Measurements from ENCODE around the gene GCAT. TPM values are rescaled to one million over a fixed set of nuclear protein-coding genes. Genes with fewer than 3 reads are reported as not detected.

GCAT gene
- total and polyA plus RNA-seq, 10 of the 15 experiments (the other 5 are each of a cell fraction or from before 2014, with no cell fraction given): 0.95 to 34.3 (median 15.3) TPM

DNA sequence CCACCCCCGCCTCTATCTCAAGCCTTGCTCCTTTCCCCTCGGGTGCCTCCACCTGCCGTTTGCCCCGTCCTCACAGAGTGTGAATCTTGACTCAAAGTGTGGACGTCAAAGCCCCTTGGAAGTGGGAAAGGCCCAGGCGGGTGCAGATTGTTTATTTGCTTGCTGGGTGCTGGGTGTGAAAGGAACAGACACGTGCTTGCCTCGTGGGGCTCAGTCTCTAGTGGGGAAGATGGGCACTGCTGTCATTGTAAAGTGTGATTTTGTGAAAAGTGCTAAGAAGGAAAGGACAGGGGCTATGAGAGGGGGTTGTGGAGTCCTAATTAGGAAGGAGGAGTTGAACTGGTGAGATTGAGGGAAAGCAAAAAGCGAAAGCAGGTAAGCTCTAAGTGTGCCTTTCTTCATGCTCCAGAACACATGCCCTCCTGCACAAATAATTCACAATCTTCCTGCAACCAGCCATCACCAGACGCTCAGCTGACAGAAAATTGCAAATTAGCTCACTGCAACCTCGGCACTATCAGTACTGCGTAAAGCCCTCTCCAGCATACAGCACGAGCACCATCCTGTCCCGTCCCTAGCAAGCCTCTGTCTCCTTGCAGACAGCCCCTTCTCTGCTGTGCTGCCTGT lies 9.7 kb upstream of the GCAT start:
- Histone ChIP-seq H3K27me3 (replicated peaks in 1 of 2; ENCODE audit: control insufficient read depth in 2 of 2, insufficient read depth in 2 of 2, low read length in 1 of 2) (peaks cover 1 to 4% of the 10 kb centered on the region in 2 experiments; a peak in 2 of 4 replicates), H4K20me1 (ENCODE audit: control insufficient read depth, insufficient read depth) (no peaks in the 10 kb centered on the region), H2AFZ (ENCODE audit: control insufficient read depth, low read depth, low read length) (peak overlapping the region; percentile 51), H3K36me3 (ENCODE audit: control insufficient read depth in 2 of 2, insufficient read depth in 2 of 2, low read length in 1 of 2) (no peaks in the 10 kb centered on the region), H3K4me3 (no peak overlapping the region), H3K9ac (ENCODE audit: control insufficient read depth, insufficient read depth, low read length) (no peak overlapping the region), H3K4me2 (ENCODE audit: control insufficient read depth, insufficient read depth) (peak overlapping the region; percentile 48), H3K9me3 (replicated peaks; ENCODE audit: control insufficient read depth, insufficient read depth, low read length) (no peaks in the 10 kb centered on the region), H3K27ac (ENCODE audit: control insufficient read depth, insufficient read depth) (no peak overlapping the region), H3K79me2 (ENCODE audit: control insufficient read depth, insufficient read depth, low read length) (no peaks in the 10 kb centered on the region), H3K4me1 (ENCODE audit: control insufficient read depth, insufficient read depth, low read length) (peaks cover 8% of the 10 kb centered on the region)
- RAD21 ChIA-PET (ENCODE audit: unreplicated experiment): interaction anchor here (0.9 kb wide), 1 partner anchor 190 kb away, joined by 3 read pairs; the partner anchor contains the start of gene GGA1
- intact Hi-C loops (cut with micrococcal nuclease; ENCODE audit: unreplicated experiment): no loop called here
- POLR2A ChIA-PET: no interaction called here
- no peak for DNase-seq (ENCODE audit: low read depth, low spot score)
- no TSS peak for BruUV-seq (replicated peaks)
- CTCF ChIA-PET: interaction anchor here (0.6 to 1.8 kb wide), 3 partner anchors 137 to 359 kb away, joined by 3 to 6 read pairs (median 3); partner anchors contain the start of gene PDXP
- FAIRE-seq: peak; percentile 18
- ATAC-seq: peak; percentile 63
- in situ Hi-C loops (cut with MboI): no loop called here
- 9% methylated on average over 13 of the region's 14 CpGs for WGBS (ENCODE audit: insufficient coverage, insufficient replicate concordance, low lambda C conversion rate, missing lambda C conversion rate)
- SMC1A ChIA-PET (ENCODE audit: uncharacterized antibody, unreplicated experiment): no interaction called here
- TF ChIP-seq, protein P1, sequence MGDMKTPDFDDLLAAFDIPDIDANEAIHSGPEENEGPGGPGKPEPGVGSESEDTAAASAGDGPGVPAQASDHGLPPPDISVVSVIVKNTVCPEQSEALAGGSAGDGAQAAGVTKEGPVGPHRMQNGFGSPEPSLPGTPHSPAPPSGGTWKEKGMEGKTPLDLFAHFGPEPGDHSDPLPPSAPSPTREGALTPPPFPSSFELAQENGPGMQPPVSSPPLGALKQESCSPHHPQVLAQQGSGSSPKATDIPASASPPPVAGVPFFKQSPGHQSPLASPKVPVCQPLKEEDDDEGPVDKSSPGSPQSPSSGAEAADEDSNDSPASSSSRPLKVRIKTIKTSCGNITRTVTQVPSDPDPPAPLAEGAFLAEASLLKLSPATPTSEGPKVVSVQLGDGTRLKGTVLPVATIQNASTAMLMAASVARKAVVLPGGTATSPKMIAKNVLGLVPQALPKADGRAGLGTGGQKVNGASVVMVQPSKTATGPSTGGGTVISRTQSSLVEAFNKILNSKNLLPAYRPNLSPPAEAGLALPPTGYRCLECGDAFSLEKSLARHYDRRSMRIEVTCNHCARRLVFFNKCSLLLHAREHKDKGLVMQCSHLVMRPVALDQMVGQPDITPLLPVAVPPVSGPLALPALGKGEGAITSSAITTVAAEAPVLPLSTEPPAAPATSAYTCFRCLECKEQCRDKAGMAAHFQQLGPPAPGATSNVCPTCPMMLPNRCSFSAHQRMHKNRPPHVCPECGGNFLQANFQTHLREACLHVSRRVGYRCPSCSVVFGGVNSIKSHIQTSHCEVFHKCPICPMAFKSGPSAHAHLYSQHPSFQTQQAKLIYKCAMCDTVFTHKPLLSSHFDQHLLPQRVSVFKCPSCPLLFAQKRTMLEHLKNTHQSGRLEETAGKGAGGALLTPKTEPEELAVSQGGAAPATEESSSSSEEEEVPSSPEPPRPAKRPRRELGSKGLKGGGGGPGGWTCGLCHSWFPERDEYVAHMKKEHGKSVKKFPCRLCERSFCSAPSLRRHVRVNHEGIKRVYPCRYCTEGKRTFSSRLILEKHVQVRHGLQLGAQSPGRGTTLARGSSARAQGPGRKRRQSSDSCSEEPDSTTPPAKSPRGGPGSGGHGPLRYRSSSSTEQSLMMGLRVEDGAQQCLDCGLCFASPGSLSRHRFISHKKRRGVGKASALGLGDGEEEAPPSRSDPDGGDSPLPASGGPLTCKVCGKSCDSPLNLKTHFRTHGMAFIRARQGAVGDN (IDR thresholded peaks at IDR 0.05): peak; percentile 32; the same call in 1 of the 2 replicates
- TF ChIP-seq RAD21 (IDR thresholded peaks at IDR 0.05; ENCODE audit: insufficient read depth, low read depth, low read length) (no peak), RAD51 (IDR thresholded peaks at IDR 0.05) (peak; percentile 68), BCL11A (IDR thresholded peaks at IDR 0.05; ENCODE audit: low read depth, low read length) (no peak), BHLHE40 (IDR thresholded peaks at IDR 0.05; ENCODE audit: borderline replicate concordance in 1 of 2, low read depth in 2 of 2, low read length in 1 of 2) (peak; percentile 55 to 74; a peak in 3 of 4 replicates), CBFB (IDR thresholded peaks at IDR 0.05; ENCODE audit: low read depth) (no peak)
- TF ChIP-seq, protein P2, sequence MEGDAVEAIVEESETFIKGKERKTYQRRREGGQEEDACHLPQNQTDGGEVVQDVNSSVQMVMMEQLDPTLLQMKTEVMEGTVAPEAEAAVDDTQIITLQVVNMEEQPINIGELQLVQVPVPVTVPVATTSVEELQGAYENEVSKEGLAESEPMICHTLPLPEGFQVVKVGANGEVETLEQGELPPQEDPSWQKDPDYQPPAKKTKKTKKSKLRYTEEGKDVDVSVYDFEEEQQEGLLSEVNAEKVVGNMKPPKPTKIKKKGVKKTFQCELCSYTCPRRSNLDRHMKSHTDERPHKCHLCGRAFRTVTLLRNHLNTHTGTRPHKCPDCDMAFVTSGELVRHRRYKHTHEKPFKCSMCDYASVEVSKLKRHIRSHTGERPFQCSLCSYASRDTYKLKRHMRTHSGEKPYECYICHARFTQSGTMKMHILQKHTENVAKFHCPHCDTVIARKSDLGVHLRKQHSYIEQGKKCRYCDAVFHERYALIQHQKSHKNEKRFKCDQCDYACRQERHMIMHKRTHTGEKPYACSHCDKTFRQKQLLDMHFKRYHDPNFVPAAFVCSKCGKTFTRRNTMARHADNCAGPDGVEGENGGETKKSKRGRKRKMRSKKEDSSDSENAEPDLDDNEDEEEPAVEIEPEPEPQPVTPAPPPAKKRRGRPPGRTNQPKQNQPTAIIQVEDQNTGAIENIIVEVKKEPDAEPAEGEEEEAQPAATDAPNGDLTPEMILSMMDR (IDR thresholded peaks at IDR 0.05 in 2 of 3, conservative IDR thresholded peaks at IDR 0.05 in 1 of 3; ENCODE audit: control insufficient read depth in 2 of 3, extremely low read depth in 1 of 3, insufficient read depth in 1 of 3, low read depth in 3 of 3, low read length in 3 of 3): 0 out of 6 replicates have a peak, but pooled peaks of 1 of the 3 experiments have one; percentile 12
- TF ChIP-seq, protein P3, sequence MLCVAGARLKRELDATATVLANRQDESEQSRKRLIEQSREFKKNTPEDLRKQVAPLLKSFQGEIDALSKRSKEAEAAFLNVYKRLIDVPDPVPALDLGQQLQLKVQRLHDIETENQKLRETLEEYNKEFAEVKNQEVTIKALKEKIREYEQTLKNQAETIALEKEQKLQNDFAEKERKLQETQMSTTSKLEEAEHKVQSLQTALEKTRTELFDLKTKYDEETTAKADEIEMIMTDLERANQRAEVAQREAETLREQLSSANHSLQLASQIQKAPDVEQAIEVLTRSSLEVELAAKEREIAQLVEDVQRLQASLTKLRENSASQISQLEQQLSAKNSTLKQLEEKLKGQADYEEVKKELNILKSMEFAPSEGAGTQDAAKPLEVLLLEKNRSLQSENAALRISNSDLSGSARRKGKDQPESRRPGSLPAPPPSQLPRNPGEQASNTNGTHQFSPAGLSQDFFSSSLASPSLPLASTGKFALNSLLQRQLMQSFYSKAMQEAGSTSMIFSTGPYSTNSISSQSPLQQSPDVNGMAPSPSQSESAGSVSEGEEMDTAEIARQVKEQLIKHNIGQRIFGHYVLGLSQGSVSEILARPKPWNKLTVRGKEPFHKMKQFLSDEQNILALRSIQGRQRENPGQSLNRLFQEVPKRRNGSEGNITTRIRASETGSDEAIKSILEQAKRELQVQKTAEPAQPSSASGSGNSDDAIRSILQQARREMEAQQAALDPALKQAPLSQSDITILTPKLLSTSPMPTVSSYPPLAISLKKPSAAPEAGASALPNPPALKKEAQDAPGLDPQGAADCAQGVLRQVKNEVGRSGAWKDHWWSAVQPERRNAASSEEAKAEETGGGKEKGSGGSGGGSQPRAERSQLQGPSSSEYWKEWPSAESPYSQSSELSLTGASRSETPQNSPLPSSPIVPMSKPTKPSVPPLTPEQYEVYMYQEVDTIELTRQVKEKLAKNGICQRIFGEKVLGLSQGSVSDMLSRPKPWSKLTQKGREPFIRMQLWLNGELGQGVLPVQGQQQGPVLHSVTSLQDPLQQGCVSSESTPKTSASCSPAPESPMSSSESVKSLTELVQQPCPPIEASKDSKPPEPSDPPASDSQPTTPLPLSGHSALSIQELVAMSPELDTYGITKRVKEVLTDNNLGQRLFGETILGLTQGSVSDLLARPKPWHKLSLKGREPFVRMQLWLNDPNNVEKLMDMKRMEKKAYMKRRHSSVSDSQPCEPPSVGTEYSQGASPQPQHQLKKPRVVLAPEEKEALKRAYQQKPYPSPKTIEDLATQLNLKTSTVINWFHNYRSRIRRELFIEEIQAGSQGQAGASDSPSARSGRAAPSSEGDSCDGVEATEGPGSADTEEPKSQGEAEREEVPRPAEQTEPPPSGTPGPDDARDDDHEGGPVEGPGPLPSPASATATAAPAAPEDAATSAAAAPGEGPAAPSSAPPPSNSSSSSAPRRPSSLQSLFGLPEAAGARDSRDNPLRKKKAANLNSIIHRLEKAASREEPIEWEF (IDR thresholded peaks at IDR 0.05; ENCODE audit: insufficient replicate concordance, low read depth, low read length): no peak

Data from GM12878 (cell line).